Measurements from ENCODE around the gene TUBGCP6.

The TUBGCP6 gene

GRCh38 chr22:50250555-50251476 is 6.0 kb upstream of the TUBGCP6 start, which contains the start of gene HDAC10:
Gene HDAC10, minus strand, starts transcription at chr22:50251265. Its CDS starts 233 bp downstream, at chr22:50251032.
- peak; percentile 51 for DNase-seq (ENCODE audit: low read depth)

GRCh38 chr22:50250249-50250554 is 5.4 kb upstream of the TUBGCP6 start:
- DNase-seq (ENCODE audit: low read depth) = no peak

- DNase-seq (ENCODE audit: low read depth) = no peak
Measured at GRCh38 chr22:50249341-50250248, 4.8 kb upstream of the TUBGCP6 start.

- no peak for DNase-seq (ENCODE audit: low read depth)
Measured at GRCh38 chr22:50248196-50249081, 3.6 kb upstream of the TUBGCP6 start.

GRCh38 chr22:50247748-50248147 is 2.9 kb upstream of the TUBGCP6 start:
- DNase-seq (ENCODE audit: low read depth) = no peak

GRCh38 chr22:50246242-50247175 is 1.7 kb upstream of the TUBGCP6 start:
- no peak for DNase-seq (ENCODE audit: low read depth)

- no peak for DNase-seq (ENCODE audit: low read depth)
Measured at GRCh38 chr22:50245214-50246072, 620 bp upstream of the TUBGCP6 start.

- no peak for DNase-seq (ENCODE audit: low read depth)
Measured at GRCh38 chr22:50243685-50244419, 971 bp downstream of the TUBGCP6 start.

GRCh38 chr22:50242406-50242949 is 2.3 kb downstream of the TUBGCP6 start:
- no peak for DNase-seq (ENCODE audit: low read depth)

- DNase-seq (ENCODE audit: low read depth) = no peak
Measured at GRCh38 chr22:50238755-50239154, 6.1 kb downstream of the TUBGCP6 start.

- DNase-seq (ENCODE audit: low read depth) = no peak
Measured at GRCh38 chr22:50236731-50237409, 8.0 kb downstream of the TUBGCP6 start.

GRCh38 chr22:50233223-50233622 is 11.6 kb downstream of the TUBGCP6 start:
- no peak for DNase-seq (ENCODE audit: low read depth)

GRCh38 chr22:50232481-50233151 is 12.2 kb downstream of the TUBGCP6 start:
- DNase-seq (ENCODE audit: low read depth) = no peak

- no peak for DNase-seq (ENCODE audit: low read depth)
Measured at GRCh38 chr22:50229370-50229769, 15.5 kb downstream of the TUBGCP6 start.

GRCh38 chr22:50228366-50228765 is 16.5 kb downstream of the TUBGCP6 start:
- DNase-seq (ENCODE audit: low read depth) = no peak

- DNase-seq (ENCODE audit: low read depth) = no peak
Measured at GRCh38 chr22:50227579-50228215, 17.1 kb downstream of the TUBGCP6 start.

- DNase-seq (ENCODE audit: low read depth) = no peak
Measured at GRCh38 chr22:50226875-50227165, 18.0 kb downstream of the TUBGCP6 start.

Measured in fibroblast of the conjunctiva (primary cell).